MM.1S (cell line): ENCODE data around the gene ACTR3.

ENCODE experiments used
- CTCF ChIP-seq: fragments of 300-600 bp; sonication (generic); IDR thresholded peaks from 2 replicates; pipeline ENCODE4 v1.5.1; 2016; ENCODE audit warnings: antibody characterized with exemption, low read length, mixed read lengths
- EZH2 ChIP-seq: fragments of 300-600 bp; sonication (generic); optimal IDR thresholded peaks from 2 replicates; pipeline ENCODE3; 2017; ENCODE audit warnings: low read depth, mild to moderate bottlenecking, antibody characterized with exemption, low read length, mixed read lengths

GRCh38 chr2:113965644-113966043, 75.8 kb downstream of the ACTR3 start:
- no peak for TF ChIP-seq EZH2
- peak; percentile 45 for TF ChIP-seq CTCF
